Measurements from ENCODE around the gene GALNT3. TPM values are rescaled to one million over a fixed set of nuclear protein-coding genes. Genes with fewer than 3 reads are reported as not detected.

Gene GALNT3
- total RNA-seq = 0.20 and 0.69 TPM in 2 replicates

GRCh38 chr2:165793779-165794535, at the start of gene GALNT3:
Gene GALNT3 (minus strand): TSS chr2:165794247. CDS start chr2:165770700, 23,547 bp downstream.

Other genes starting within 250 kb of the GALNT3 start
- gene TTC21B, start 159.5 kb upstream of the GALNT3 start, total RNA-seq = 7.7 and 19.0 TPM in 2 replicates